ENCODE data around the gene PPP1CB.

DNA sequence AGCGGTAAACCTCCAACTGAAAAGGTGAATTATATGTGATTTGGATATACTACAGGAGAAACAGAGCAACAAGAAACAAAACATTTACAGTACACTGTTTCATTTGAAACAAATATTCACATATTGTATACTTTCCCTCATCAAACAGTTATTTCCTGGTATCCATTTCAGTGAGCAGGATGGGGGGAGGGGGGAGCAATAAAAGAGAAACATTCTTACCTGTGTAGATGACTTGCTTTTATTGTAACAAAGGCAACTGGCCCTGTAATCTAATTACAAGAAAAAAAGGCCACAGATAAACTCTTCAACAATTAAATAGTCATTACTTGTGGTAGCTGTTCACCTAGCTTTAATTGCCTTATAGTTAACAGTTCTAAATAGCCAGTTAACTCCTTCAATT lies 3.9 kb upstream of the PPP1CB start:
- TF ChIP-seq, protein P1, sequence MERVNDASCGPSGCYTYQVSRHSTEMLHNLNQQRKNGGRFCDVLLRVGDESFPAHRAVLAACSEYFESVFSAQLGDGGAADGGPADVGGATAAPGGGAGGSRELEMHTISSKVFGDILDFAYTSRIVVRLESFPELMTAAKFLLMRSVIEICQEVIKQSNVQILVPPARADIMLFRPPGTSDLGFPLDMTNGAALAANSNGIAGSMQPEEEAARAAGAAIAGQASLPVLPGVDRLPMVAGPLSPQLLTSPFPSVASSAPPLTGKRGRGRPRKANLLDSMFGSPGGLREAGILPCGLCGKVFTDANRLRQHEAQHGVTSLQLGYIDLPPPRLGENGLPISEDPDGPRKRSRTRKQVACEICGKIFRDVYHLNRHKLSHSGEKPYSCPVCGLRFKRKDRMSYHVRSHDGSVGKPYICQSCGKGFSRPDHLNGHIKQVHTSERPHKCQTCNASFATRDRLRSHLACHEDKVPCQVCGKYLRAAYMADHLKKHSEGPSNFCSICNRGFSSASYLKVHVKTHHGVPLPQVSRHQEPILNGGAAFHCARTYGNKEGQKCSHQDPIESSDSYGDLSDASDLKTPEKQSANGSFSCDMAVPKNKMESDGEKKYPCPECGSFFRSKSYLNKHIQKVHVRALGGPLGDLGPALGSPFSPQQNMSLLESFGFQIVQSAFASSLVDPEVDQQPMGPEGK (CRISPR knock-in tag; IDR thresholded peaks at IDR 0.05; ENCODE audit: borderline replicate concordance) = no peak
- TF ChIP-seq ARNTL (CRISPR knock-in tag; IDR thresholded peaks at IDR 0.05; ENCODE audit: borderline replicate concordance, low read depth) (no peak), RARB (CRISPR knock-in tag; IDR thresholded peaks at IDR 0.05) (no peak), GLIS3 (CRISPR knock-in tag; IDR thresholded peaks at IDR 0.05) (no peak)

All from SK-N-SH treated with all-trans-retinoic acid at 6 μM for 48 hours (cell line).